SKM-1 (cell line): ENCODE results near the gene AJAP1.

Experiments
- DNase-seq: peaks from one replicate; lab custom pipeline; 2025; ENCODE audit not compliant: unreplicated experiment; lab: John Stamatoyannopoulos, UW

AJAP1 gene

GRCh38 chr1:4630561-4630960, 23.8 kb upstream of the AJAP1 start:
- no peak for DNase-seq

DNA sequence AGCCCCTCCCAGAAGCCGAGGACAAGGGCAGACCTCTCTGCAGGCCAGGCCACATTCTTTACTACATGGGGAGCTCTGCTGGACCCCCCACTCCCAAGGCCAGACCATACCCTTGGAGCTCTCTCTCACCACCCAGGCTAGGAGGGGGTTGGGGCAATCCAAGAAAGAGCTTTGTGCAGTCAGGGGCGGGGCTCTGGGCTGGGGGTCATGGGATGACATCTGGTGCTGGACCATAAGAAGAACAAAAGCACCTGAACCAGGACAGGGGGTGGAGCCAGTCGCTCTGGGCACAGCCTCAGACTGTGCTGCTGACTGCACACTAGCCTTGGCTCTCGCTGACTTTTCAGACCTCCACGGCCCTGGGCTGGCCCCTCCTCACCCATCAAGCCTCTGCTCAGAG, 23.1 kb upstream of the AJAP1 start:
- DNase-seq: no peak

- DNase-seq: no peak
Observed at GRCh38 chr1:4633346-4633745, 21.1 kb upstream of the AJAP1 start.

DNA sequence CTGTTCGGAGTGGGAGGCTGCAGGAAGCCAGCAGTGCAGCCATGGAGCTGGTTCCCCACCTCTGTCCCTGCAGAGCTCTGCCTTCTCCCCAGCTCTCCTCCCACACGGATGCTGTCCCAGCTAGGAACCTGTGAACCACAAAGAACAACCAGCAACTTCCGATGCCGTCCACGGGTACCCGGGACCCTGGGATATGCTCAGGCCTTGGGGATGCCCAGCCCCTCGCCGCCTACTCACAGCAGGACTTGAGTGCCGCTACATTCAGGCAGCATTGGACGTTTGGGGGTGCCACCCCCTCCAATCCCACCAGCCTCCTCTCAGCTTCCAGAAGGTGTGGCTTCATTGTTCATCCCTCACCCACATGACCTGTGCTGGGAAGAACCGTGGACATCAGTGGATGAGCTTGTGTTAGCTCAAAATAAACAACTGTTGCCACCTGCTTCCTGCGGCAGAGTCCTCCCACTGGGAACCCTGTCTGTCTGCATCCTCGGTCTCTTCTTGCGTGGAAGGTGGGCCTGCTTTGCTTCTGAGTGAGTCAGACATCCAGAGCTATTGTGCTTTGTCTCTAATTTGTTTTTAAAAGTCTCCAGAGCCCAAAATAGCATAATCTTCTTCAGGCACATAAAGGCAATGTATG, 20.1 kb upstream of the AJAP1 start:
- no peak for DNase-seq

- DNase-seq: no peak
Observed at GRCh38 chr1:4634793-4635406, 19.5 kb upstream of the AJAP1 start.

- DNase-seq: no peak
Observed at GRCh38 chr1:4636186-4636585, 18.2 kb upstream of the AJAP1 start.

- no peak for DNase-seq
Observed at GRCh38 chr1:4636644-4637380, 17.6 kb upstream of the AJAP1 start.

- DNase-seq: no peak
Observed at GRCh38 chr1:4637616-4638344, 16.6 kb upstream of the AJAP1 start.

DNA sequence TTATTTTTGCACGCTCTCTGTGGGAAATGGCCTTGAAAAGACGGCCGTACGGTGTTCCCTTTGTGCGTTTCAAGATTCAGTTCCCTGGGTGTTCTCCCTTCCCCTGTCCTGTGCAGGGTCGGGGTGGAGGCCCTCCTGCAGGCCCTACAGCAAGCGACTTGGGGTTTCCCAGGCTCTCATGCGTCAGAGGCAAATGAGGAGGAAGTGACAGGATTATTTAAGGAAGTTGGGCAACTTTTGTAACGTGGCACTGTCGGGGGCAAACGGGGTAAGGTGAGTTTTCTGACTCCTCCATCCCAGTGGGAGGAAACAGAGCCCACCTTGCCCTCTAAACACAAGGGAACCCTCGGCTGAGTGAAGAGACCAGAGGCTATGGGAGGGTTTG, 16.1 kb upstream of the AJAP1 start:
- no peak for DNase-seq

- DNase-seq: no peak
Observed at GRCh38 chr1:4640931-4641330, 13.5 kb upstream of the AJAP1 start.

GRCh38 chr1:4647391-4647790, 7.0 kb upstream of the AJAP1 start:
- no peak for DNase-seq

GRCh38 chr1:4648657-4649056, 5.8 kb upstream of the AJAP1 start:
- no peak for DNase-seq

DNA sequence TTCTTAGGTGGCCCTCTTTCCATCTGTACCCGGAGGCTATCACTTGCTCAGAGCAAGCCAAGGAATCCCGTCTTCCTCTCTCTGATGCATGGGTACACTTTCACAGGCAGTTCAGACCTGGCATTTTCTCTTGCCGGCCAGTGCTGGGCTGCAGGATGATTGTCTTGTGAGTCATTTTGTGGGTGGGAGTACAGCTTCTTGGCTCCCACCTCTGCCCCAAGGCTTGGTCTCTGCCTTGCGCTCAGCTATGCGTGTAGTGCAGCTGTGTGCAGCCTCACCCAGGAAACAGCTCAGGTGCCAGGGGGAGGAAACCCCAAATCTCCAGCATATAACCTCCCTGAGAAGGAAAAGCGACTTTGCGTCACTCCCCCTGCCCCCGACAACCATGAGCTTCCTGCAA, 3.9 kb upstream of the AJAP1 start:
- no peak for DNase-seq

GRCh38 chr1:4650981-4651380, 3.4 kb upstream of the AJAP1 start:
- DNase-seq: no peak

DNA sequence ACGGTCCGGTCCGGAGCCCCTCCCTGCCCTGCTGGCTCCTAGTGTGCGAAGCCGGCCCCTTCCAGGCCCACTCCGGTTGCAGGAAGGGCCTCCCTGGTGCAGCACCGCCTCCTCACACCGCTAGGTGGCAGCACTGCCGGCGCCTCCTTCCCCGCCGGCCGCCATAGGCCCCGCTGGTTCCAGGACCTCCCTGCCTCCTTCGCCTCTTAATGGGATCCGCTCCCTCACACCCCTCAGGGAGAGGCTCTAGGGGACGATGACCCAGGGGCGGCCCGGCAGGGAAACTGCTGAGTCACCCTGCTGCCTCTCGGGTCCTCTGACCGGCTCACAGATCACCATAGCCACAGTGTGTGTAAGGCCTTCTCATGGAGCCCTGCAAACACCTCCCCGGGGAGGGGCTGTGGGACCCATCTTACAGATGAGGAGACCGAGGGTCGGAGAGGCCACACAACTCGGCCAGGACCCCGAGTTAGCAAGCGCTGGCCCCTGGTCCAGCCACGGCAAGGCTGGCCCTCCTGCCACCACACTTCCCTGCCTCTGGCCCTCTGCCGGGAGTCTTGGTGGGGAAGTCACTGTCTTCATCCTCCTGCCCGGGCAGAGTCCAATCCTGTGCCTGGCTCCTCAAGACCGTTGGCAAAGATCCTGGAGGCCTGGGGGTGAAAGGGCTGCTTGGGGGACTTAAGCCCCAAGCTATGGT, 1.6 kb upstream of the AJAP1 start:
- peak; percentile 1 for DNase-seq

DNA sequence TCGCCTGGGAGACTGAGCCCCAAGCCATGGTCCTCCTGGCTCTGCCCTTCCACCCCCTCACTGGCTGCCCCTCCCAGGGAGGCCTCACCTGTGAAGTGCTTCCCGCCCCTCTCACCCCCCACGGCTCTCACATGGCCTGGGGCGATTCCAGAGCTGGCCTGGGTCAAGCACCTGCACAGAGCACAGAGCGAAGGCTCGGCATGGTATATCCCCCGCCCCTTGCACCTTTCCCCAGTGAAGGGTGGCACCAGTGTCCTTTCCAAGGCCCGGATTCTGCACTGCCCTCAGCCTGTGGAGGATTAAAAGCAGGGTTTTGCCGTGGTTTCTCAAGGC, 1.1 kb upstream of the AJAP1 start:
- DNase-seq: no peak

DNA sequence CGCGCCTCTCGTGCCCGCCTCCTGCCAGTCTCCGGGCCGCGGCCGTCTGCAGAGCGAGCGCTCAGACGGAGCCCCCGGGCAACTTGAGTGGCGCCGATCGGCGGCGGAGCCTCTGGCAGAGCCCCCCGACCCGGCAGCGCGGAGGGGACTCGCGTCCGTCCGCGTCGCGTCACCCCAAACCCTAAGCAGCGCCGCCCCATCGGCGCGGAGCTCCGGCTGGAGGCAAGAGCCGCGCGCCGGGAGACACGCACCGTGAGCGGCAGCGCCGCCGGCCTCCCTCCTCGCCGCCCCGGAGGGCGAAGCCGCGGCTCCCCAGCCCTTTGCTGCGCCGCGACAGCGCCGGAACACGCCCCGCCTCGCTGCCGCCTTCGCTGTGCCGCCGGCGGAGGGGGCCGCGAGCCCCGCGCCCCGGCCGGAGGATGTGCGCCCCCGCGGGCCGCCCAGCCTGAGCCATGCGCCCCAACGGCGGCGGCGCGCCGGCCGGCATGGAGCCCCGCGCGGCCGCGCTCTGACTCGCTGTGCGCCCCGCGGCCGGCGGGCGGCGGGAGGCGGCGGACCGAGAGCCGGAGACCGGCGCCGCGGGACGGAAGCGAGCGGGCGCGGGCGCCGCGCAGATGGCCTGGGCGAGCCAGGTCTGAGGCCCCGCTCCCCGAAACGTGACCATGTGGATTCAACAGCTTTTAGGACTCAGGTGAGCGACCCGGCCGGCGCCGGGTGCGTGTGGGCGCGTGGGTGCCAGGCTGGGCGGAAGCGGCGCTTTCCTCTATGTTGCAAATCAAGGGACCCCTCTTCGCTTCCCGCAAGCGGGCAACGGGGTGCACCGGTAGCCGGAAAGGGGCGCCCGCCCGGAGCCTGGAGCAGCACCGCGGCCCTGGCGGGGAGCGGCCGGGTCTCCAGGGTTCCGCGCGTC, 610 bp downstream of the AJAP1 start:
- DNase-seq: no peak

- DNase-seq: no peak
Observed at GRCh38 chr1:4655674-4656532, 1.5 kb downstream of the AJAP1 start.

DNA sequence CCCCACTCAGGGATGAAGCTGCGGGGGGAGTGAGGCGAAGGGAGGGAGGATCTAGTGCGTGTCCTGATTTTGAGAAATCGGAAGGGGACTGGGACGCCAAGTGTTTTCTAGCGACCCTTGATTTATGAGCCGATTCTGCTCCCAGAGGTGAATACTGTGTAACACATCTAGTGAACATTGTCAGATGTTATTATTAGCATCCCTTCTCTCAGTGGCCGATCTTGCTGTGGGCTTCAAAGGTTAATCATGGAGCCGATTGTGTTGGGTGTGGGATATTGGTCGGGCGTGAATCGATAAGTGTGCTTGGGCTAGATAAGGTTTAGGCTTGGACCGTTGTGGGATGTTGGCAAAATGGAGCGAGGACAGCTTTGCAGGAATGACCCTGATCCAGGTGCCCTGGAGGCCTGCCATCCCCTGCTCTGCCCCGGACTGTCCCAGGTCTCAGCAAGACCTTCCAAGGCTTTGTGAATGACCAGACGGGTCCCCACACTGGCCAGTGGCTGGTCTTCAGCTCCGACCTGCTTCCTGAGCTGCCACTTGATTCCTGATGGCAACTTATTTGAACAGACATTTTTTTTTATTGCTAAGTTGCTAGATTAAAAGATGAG, 2.2 kb downstream of the AJAP1 start:
- DNase-seq: no peak
